Suprapubic skin (tissue), 4 donors: ENCODE measurements around the gene SAMD8.

Experiments
- EP300 ChIP-seq: sonication (generic); formaldehyde crosslinking; IDR thresholded peaks from one replicate; pipeline ENCODE4 v1.6.1; 2017; ENCODE audit warnings: antibody characterized with exemption
- POLR2A ChIP-seq, 2 donors: fragments of 450-650 bp; IDR thresholded peaks; one replicate each; pipeline ENCODE4 v1.6.1; 2017; ENCODE audit warnings: antibody characterized with exemption in 2 of 2, mild to moderate bottlenecking in 2 of 2, moderate library complexity in 2 of 2
- POLR2AphosphoS5 ChIP-seq, 3 donors: sonication (generic); formaldehyde crosslinking; IDR thresholded peaks; one replicate each; pipeline ENCODE4 v1.6.1; 2017; ENCODE audit warnings: antibody characterized with exemption in 3 of 3
- TF ChIP-seq, protein P1 (sequence below), 2 donors: fragments of 200-600 bp in 1 of 2; fragments of 450-650 bp in 1 of 2; sonication (generic) in 1 of 2; IDR thresholded peaks; one replicate each; pipeline ENCODE4 v1.5.1; 2016 to 2019; ENCODE audit warnings: antibody characterized with exemption in 2 of 2, mild to moderate bottlenecking in 1 of 2, moderate library complexity in 1 of 2

- no peak for TF ChIP-seq POLR2A (IDR thresholded peaks at IDR 0.05)
- TF ChIP-seq, protein P1, sequence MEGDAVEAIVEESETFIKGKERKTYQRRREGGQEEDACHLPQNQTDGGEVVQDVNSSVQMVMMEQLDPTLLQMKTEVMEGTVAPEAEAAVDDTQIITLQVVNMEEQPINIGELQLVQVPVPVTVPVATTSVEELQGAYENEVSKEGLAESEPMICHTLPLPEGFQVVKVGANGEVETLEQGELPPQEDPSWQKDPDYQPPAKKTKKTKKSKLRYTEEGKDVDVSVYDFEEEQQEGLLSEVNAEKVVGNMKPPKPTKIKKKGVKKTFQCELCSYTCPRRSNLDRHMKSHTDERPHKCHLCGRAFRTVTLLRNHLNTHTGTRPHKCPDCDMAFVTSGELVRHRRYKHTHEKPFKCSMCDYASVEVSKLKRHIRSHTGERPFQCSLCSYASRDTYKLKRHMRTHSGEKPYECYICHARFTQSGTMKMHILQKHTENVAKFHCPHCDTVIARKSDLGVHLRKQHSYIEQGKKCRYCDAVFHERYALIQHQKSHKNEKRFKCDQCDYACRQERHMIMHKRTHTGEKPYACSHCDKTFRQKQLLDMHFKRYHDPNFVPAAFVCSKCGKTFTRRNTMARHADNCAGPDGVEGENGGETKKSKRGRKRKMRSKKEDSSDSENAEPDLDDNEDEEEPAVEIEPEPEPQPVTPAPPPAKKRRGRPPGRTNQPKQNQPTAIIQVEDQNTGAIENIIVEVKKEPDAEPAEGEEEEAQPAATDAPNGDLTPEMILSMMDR (IDR thresholded peaks at IDR 0.05), result no peak
- TF ChIP-seq POLR2AphosphoS5 (IDR thresholded peaks at IDR 0.05), result no peak
- TF ChIP-seq EP300, result no peak
Measured at GRCh38 chr10:75102830-75103673, 8.4 kb upstream of the SAMD8 start.
